B cell (primary cell): Measurements from ENCODE around the gene SBK1. TPM values are rescaled to one million over a fixed set of nuclear protein-coding genes. Genes with fewer than 3 reads are reported as not detected.

Experiments
- ATAC-seq: fragments of 200-7000 bp; cut with Tn5 transposase; one replicate; pipeline ENCODE4 v1.10.0; 2021; ENCODE audit warnings: low read depth, mild to moderate bottlenecking, moderate number of reproducible peaks, moderate library complexity
- CTCF ChIA-PET: fragments of 350-600 bp; sonication (Branson Sonifier 250); formaldehyde crosslinking; loops from one replicate; lab custom pipeline; 2021; ENCODE audit warnings: antibody characterized with exemption, inconsistent platforms; lab: Charles Lee
- POLR2A ChIA-PET: fragments of 350-600 bp; sonication (Branson Sonifier 250); formaldehyde crosslinking; loops from one replicate; lab custom pipeline; 2021; ENCODE audit warnings: antibody characterized with exemption; lab: Charles Lee
- DNase-seq: peaks from one replicate; pipeline ENCODE4 v3.0.0; 2013
- H2AFZ ChIP-seq: 2 replicates; pipeline ENCODE4 v1.6.1; 2012; ENCODE audit warnings: mild to moderate bottlenecking, low read depth, low read length; ENCODE audit not compliant: insufficient read depth, poor library complexity, severe bottlenecking
- H3K27ac ChIP-seq, 2 donors: 1 replicate in 1 of 2; 2 replicates in 1 of 2; pipeline ENCODE4 v1.5.1; 2012 to 2013; ENCODE audit warnings: low read length in 2 of 2, mild to moderate bottlenecking in 2 of 2, moderate library complexity in 1 of 2
- H3K27me3 ChIP-seq, 4 experiments: fragments of 200-600 bp in 1 of 4; sonication (generic) in 1 of 4; replicated peaks in 1 of 4; 1 replicate in 2 of 4; 2 replicates in 2 of 4; pipeline versions ENCODE4 v1.6.1 to v1.7.0; 2013 to 2016; ENCODE audit warnings: low read length in 3 of 4, mild to moderate bottlenecking in 2 of 4, mixed read lengths in 1 of 4, moderate library complexity in 1 of 4; ENCODE audit not compliant: insufficient read depth in 4 of 4, control insufficient read depth in 3 of 4; ENCODE audit errors: control extremely low read depth in 1 of 4
- H3K36me3 ChIP-seq, 2 experiments: replicated peaks in 1 of 2; 1 replicate in 1 of 2; 2 replicates in 1 of 2; pipeline versions ENCODE4 v1.6.1 to v1.7.1; 2013; ENCODE audit warnings: low read length in 1 of 2; ENCODE audit not compliant: insufficient read depth in 2 of 2, control insufficient read depth in 1 of 2; ENCODE audit errors: control extremely low read depth in 1 of 2, extremely low read depth in 1 of 2
- H3K4me1 ChIP-seq, 2 donors: fragments of 200-600 bp in 1 of 2; sonication (generic) in 1 of 2; 1 replicate in 1 of 2; 2 replicates in 1 of 2; pipeline versions ENCODE4 v1.5.1 to v1.6.1; 2013 to 2017; ENCODE audit warnings: low read length in 2 of 2; ENCODE audit not compliant: control insufficient read depth in 2 of 2, insufficient read depth in 2 of 2
- H3K4me2 ChIP-seq: replicated peaks from 2 replicates; pipeline ENCODE3; 2012; ENCODE audit warnings: mild to moderate bottlenecking, low read depth, low read length; ENCODE audit not compliant: poor library complexity, severe bottlenecking
- H3K4me3 ChIP-seq, 5 experiments: fragments of 200-600 bp in 1 of 5; sonication (generic) in 1 of 5; 1 replicate in 3 of 5; 2 replicates in 2 of 5; pipeline versions ENCODE4 v1.5.1 to v1.7.0; 2011 to 2016; ENCODE audit warnings: low read length in 4 of 5, mild to moderate bottlenecking in 4 of 5, low read depth in 2 of 5, control low read depth in 1 of 5, moderate library complexity in 1 of 5; ENCODE audit not compliant: insufficient read depth in 1 of 5; ENCODE audit errors: control extremely low read depth in 1 of 5, extremely low read depth in 1 of 5
- H3K79me2 ChIP-seq: fragments of 200-600 bp; sonication (generic); one replicate; pipeline ENCODE4 v1.6.0; 2016; ENCODE audit warnings: low read length; ENCODE audit not compliant: control insufficient read depth, insufficient read depth
- H3K9ac ChIP-seq: fragments of 200-600 bp; sonication (generic); 2 replicates; pipeline ENCODE4 v1.6.1; 2017; ENCODE audit warnings: mild to moderate bottlenecking, low read length, moderate library complexity
- H3K9me3 ChIP-seq, 3 donors: one replicate each; pipeline versions ENCODE4 v1.6.1 to v1.7.1; 2013; ENCODE audit warnings: low read length in 2 of 3; ENCODE audit not compliant: control insufficient read depth in 2 of 3, insufficient read depth in 1 of 3; ENCODE audit errors: control extremely low read depth in 1 of 3
- H4K20me1 ChIP-seq: 2 replicates; pipeline ENCODE4 v1.6.0; 2012; ENCODE audit warnings: mild to moderate bottlenecking, low read length; ENCODE audit not compliant: insufficient read depth, control insufficient read depth, poor library complexity, severe bottlenecking
- H3K27ac Mint-ChIP-seq: one replicate; pipeline ENCODE4 v1.8.0; 2021; ENCODE audit warnings: mixed read lengths
- H3K27me3 Mint-ChIP-seq: one replicate; pipeline ENCODE4 v1.8.0; 2021; ENCODE audit warnings: mixed read lengths
- H3K4me1 Mint-ChIP-seq: one replicate; pipeline ENCODE4 v1.8.0; 2021; ENCODE audit warnings: mixed read lengths
- H3K4me3 Mint-ChIP-seq: one replicate; pipeline ENCODE4 v1.8.0; 2021; ENCODE audit warnings: mixed read lengths
- H3K9me3 Mint-ChIP-seq: one replicate; pipeline ENCODE4 v1.8.0; 2022; ENCODE audit warnings: mixed read lengths; ENCODE audit not compliant: insufficient read depth
- EZH2 ChIP-seq: IDR thresholded peaks from 2 replicates; pipeline ENCODE4 v1.6.1; 2012; ENCODE audit warnings: borderline replicate concordance, low read depth, mild to moderate bottlenecking, moderate library complexity, low read length; ENCODE audit not compliant: insufficient read depth, poor library complexity, severe bottlenecking
- WGBS: methylation state at CpG from one replicate; pipeline ENCODE4 v1.1.5; 2013; ENCODE audit warnings: missing lambda C conversion rate; ENCODE audit not compliant: insufficient coverage; 5-methylcytosine and 5-hydroxymethylcytosine counted together
- intact Hi-C: fragments of 100-400 bp; cut with micrococcal nuclease; formaldehyde crosslinking; loops from one replicate; pipeline ENCODE4 v1.10.0; 2022
- polyA plus RNA-seq: library from polyadenylated mRNA; depleted of rRNA; stranded (reverse); fragments of >200 nt; gene quantifications from 2 replicates; pipeline ENCODE4 v1.2.3, GENCODE V29; 2012
- total RNA-seq, 2 donors: library from RNA; stranded (reverse); fragments of 120-200 nt in 1 of 2; gene quantifications; 1 replicate in 1 of 2; 2 replicates in 1 of 2; pipeline versions ENCODE4 v1.2.3 to v1.2.4, GENCODE V29; 2013 to 2022
- TF ChIP-seq, protein P1 (sequence below): fragments of 200-600 bp; IDR thresholded peaks from one replicate; pipeline ENCODE4 v1.8.0; 2022; ENCODE audit warnings: antibody characterized with exemption, mild to moderate bottlenecking

SBK1 gene
- total and polyA plus RNA-seq, 2 donors (not counting 1 experiment from before 2014, with no cell fraction given) = 0.22 to 1.3 TPM

DNA sequence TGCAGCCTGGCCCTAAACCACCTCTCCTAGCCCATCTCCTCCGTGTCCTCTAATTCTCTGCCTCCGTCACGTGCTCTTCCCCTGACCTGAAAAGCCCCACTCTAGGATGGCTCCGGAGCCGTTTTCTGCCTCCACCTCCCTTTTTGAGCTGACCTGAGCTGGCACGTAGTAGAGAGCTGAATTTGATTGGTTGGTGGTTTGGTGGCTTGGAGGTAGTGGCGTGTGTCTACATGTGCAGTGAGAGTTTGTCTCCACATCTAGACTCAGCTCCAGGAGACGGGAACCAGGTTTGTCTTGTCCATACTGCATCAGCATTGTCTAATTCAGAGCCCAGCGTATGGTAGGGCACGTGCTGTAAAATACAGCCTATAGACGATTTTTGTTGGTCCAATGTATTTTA, 3.0 kb downstream of the SBK1 start:
- Histone ChIP-seq H3K4me2 (no peak overlapping the region), H3K9me3 (peaks cover 0 to 4% (median 0%) of the 10 kb centered on the region in 3 donors), H3K9ac (no peak overlapping the region), H3K36me3 (no peaks in the 10 kb centered on the region), H3K27me3 (peaks cover 0 to 21% (median 10%) of the 10 kb centered on the region in 4 experiments), H4K20me1 (no peaks in the 10 kb centered on the region), H3K79me2 (no peaks in the 10 kb centered on the region), H3K27ac (no peak overlapping the region), H3K4me1 (peaks cover 15 to 22% of the 10 kb centered on the region in 2 donors), H3K4me3 (no peak overlapping the region), H2AFZ (no peak overlapping the region)
- 85% methylated on average over 5 of the region's 11 CpGs for WGBS
- intact Hi-C loops = no loop called here
- DNase-seq = no peak
- TF ChIP-seq, protein P1, sequence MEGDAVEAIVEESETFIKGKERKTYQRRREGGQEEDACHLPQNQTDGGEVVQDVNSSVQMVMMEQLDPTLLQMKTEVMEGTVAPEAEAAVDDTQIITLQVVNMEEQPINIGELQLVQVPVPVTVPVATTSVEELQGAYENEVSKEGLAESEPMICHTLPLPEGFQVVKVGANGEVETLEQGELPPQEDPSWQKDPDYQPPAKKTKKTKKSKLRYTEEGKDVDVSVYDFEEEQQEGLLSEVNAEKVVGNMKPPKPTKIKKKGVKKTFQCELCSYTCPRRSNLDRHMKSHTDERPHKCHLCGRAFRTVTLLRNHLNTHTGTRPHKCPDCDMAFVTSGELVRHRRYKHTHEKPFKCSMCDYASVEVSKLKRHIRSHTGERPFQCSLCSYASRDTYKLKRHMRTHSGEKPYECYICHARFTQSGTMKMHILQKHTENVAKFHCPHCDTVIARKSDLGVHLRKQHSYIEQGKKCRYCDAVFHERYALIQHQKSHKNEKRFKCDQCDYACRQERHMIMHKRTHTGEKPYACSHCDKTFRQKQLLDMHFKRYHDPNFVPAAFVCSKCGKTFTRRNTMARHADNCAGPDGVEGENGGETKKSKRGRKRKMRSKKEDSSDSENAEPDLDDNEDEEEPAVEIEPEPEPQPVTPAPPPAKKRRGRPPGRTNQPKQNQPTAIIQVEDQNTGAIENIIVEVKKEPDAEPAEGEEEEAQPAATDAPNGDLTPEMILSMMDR = no peak
- no peak for TF ChIP-seq EZH2
- CTCF ChIA-PET = no interaction called here
- Mint-ChIP-seq H3K9me3 (no peaks in the 10 kb centered on the region), H3K27ac (no peak overlapping the region), H3K27me3 (peaks cover 14% of the 10 kb centered on the region), H3K4me3 (peak overlapping the region; percentile 36), H3K4me1 (peaks cover 15% of the 10 kb centered on the region)
- ATAC-seq = no peak
- POLR2A ChIA-PET = interaction anchor here (0.7 kb wide), 1 partner anchor 41 kb away, joined by 5 read pairs; no protein-coding TSS in a partner anchor

DNA sequence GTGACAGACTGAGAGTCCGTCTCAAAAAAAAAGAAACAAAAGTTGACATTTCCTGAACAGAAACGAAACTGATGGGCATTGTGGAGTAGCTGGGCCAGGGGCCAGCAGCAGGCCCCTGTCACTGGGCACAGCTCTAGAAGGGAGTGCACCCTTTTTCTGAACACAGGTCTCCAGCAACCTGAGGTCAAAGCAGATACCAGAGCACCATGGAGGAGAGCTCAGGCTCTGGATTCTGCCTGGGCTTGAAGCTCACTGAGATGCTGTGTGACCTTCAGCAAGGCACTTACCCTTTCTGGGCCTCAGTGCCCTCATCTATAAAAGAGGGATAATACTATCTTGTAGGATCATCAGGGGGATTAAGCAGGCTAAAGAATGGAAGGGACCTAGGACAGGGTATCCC, 5.0 kb downstream of the SBK1 start:
- no peaks in the 10 kb centered on the region for H3K9me3 Mint-ChIP-seq
- Histone ChIP-seq H2AFZ (no peak overlapping the region), H3K4me3 (no peak overlapping the region), H3K27ac (no peak overlapping the region), H4K20me1 (no peaks in the 10 kb centered on the region), H3K27me3 (peaks cover 0 to 21% (median 10%) of the 10 kb centered on the region in 4 experiments), H3K9me3 (peaks cover 0 to 4% (median 0%) of the 10 kb centered on the region in 3 donors), H3K9ac (no peak overlapping the region), H3K36me3 (no peaks in the 10 kb centered on the region), H3K4me1 (peaks cover 11 to 16% of the 10 kb centered on the region in 2 donors), H3K79me2 (no peaks in the 10 kb centered on the region), H3K4me2 (no peak overlapping the region)
- intact Hi-C loops = no loop called here
- no peak for ATAC-seq
- POLR2A ChIA-PET = no interaction called here
- CTCF ChIA-PET = interaction anchor here (0.5 to 2.2 kb wide), 2 partner anchors 20 to 121 kb away, joined by 3 to 9 read pairs; no protein-coding TSS in a partner anchor
- H3K4me1 Mint-ChIP-seq = peaks cover 10% of the 10 kb centered on the region
- H3K4me3 Mint-ChIP-seq = no peak overlapping the region
- no peak overlapping the region for H3K27ac Mint-ChIP-seq
- no peak for DNase-seq
- peaks cover 18% of the 10 kb centered on the region for H3K27me3 Mint-ChIP-seq
- no peak for TF ChIP-seq EZH2
- TF ChIP-seq, protein P1 = no peak
- 27% methylated on average over 2 of the region's 2 CpGs for WGBS
